DMS 273 treated with DMSO at 0.1 percent for 48 hours (cell line): ENCODE data around the gene CR1.
"Not testable (repeated sequence)": the region's sequence is repeated elsewhere in the genome, so short reads cannot be mapped to it uniquely, and the experiment has no call there.

Experiments used
- DNase-seq: peaks from one replicate; lab custom pipeline; 2025; lab: John Stamatoyannopoulos, UW

The CR1 gene

GRCh38 chr1:207503950-207504349 lies 8.0 kb downstream of the CR1 start:
- DNase-seq, result no peak

- DNase-seq, result no peak
Observed at GRCh38 chr1:207504438-207504837, 8.5 kb downstream of the CR1 start.

- DNase-seq, result no peak
Observed at GRCh38 chr1:207510444-207510843, 14.5 kb downstream of the CR1 start.

GRCh38 chr1:207514890-207515289 lies 18.9 kb downstream of the CR1 start:
- no peak for DNase-seq

- DNase-seq, result no peak
Observed at GRCh38 chr1:207516729-207517128, 20.8 kb downstream of the CR1 start.

GRCh38 chr1:207518608-207519236 lies 22.8 kb downstream of the CR1 start:
- DNase-seq, result no peak

- DNase-seq, result no peak
Observed at GRCh38 chr1:207519505-207520399, 23.8 kb downstream of the CR1 start.

- DNase-seq, result not testable (repeated sequence)
Observed at GRCh38 chr1:207520400-207521345, 24.7 kb downstream of the CR1 start.

GRCh38 chr1:207525239-207525638 lies 29.3 kb downstream of the CR1 start:
- not testable (repeated sequence) for DNase-seq

- not testable (repeated sequence) for DNase-seq
Observed at GRCh38 chr1:207528401-207528800, 32.4 kb downstream of the CR1 start.

- DNase-seq, result not testable (repeated sequence)
Observed at GRCh38 chr1:207536263-207536662, 40.3 kb downstream of the CR1 start.

GRCh38 chr1:207546677-207547357 lies 50.9 kb downstream of the CR1 start:
- not testable (repeated sequence) for DNase-seq

GRCh38 chr1:207554823-207555222 lies 58.9 kb downstream of the CR1 start:
- DNase-seq, result not testable (repeated sequence)

GRCh38 chr1:207565546-207566468 lies 69.8 kb downstream of the CR1 start:
- no peak for DNase-seq

- DNase-seq, result not testable (repeated sequence)
Observed at GRCh38 chr1:207571926-207572325, 76.0 kb downstream of the CR1 start.

GRCh38 chr1:207573074-207573473 lies 77.1 kb downstream of the CR1 start:
- not testable (repeated sequence) for DNase-seq

- not testable (repeated sequence) for DNase-seq
Observed at GRCh38 chr1:207575381-207575780, 79.4 kb downstream of the CR1 start.

- no peak for DNase-seq
Observed at GRCh38 chr1:207578796-207579435, 83.0 kb downstream of the CR1 start.

- DNase-seq, result no peak
Observed at GRCh38 chr1:207579436-207579799, 83.5 kb downstream of the CR1 start.
